Activated CD8-positive, alpha-beta memory T cell treated with anti-CD3 and anti-CD28 coated beads, Interleukin-2, amount 50 U/mL, for 48 hours (primary cell): ENCODE results near the gene PRR36.

Experiments
- DNase-seq: peaks from one replicate; pipeline ENCODE4 v3.0.0-alpha.2; 2020

The PRR36 gene

DNA sequence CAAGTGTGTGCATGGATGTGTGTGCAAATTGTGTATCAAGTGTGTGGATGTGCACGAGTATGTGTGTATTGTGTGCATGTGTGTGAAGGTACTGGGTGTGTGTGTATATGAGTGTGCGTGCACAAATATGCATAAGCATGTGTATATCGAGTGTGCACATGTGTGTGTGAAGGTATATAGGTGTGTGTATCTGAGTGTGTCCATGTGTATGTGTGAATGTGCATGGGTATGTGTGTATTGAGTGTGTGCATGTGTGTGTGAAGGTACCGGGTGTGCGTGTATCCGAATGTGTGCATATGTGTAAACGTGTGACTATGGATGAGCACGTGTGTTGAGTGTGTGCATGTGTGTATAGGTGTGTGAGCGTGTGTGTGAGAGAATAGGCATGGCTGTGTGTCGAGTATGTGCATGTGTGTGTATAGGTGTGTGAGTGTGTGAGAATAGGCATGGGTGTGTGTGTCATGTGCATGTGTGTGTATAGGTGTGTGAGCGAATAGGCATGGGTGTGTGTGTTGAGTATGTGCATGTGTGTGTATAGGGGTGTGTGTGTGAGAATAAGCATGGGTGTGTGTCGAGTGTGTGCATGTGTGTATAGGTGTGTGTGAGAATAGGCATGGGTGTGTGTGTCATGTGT lies 31.4 kb downstream of the PRR36 start:
- DNase-seq, result no peak

DNA sequence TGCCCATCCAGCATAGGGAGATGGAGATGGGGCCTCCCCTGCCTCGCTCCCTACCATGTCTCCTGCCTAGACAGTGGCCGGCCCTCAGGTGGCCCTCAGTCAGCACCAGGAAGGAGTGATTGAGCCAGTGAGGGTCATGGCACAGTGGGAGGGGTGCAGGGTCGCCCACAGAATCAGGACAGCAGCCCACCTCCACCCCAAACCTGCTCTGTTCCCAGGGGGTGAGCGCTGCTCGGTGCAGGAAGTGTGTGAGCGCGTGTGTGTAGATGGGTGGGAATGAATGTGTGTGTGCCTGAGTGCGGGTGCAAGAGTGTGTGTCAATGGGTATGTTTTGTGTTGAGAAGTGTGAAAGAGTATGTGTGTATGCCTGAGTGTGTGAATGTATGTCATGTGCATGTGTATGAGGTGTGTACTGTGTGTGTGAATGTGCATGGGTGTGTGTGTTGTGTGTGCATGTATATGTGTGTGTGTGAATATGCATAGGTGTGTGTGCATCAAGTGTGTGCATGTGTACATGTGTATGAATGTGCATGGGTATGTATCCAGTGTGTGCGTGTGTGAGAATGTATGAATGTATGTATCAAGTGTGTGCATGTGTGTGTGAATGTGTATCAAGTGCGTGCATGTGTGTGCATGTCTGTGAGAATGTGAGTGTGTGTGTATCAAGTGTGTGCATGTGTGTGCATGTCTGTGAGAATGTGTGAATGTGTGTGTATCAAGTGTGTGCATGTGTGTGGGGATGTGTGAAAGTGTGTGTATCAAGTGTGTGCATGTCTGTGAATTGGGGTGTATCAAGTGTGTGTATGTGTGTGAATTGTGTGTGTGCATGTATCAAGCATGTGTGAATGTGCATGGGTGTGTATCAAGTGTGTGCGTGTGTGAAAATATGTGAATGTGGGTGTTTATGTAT lies 32.2 kb downstream of the PRR36 start:
- no peak for DNase-seq

DNA sequence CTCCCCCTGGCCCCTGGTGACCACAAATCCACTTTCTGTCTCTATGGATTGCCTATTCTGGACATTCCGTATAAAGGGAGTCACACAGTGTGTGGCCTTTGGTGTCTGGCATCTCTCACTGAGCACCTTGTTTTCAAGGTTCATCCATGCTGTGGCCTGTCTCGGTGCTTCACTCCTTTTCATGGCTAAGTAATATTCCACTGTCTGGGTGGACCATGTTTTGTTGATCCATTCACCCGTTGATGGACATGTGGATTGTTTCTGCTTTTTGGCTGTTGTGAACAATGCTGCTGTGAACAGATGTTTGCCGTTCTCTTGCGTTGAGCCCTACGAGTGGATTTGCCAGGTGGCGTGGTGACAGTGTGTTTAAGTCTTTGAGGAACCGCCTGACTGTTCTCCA lies 33.6 kb downstream of the PRR36 start:
- DNase-seq, result no peak

DNA sequence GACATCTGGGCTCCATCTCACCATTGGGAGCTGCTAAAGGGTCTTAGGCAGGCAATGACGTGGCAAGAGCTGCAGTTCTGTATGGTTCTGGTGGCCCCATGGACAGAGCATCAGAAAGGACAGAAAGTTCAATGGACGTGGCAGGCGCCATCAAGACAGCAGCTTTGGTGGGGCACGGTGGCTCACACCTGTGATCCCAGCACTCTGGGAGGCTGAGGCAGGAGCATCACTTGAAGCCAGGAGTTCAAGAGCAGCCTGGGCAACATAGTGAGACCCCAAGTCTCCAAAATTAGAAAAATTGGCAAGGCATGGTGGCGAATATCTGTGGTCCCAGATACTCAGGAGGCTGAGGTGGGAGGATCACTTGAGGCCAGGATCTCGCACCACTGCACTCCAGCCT lies 34.7 kb downstream of the PRR36 start:
- DNase-seq, result no peak

DNA sequence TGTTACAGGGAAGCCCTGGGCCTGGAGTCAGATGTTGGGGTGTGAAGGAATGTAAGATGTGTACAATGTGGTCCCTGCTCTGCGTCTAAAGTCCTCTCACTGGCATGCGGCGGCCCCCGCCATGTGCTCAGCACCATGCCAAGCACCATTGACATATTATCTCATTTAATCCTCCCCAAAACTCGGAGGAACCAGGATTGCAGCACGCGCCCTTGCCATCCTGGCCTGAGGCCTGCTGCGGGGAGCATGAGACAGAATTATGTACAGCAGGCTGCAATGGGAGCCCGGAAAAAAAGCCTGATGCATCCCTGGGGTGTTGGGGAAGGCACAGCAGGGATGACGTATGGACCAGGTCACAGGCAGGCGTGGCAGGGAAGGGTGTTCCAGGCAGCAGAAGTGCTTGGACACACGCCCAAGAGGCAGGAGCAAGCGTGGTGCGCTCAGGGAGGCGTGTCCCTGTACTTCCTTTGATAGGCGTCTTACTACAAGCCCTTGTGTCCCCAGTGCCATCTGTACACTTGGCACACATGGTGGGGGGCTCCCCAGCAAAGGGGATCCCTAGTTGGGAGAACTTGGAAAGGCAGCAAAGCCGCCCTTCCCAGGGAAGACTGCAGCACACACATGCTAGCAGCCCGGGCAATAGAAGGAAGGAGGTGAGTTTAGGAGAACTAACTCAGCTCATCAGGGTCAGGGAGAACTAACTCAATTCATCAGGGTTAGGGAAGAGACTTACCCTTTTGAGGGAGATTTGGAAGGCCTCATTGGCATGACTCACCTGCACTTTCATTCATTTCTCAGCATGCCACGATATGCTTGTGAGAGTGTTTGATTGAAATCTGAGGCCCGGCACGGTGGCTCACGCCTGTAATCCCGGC lies 40.7 kb downstream of the PRR36 start:
- DNase-seq, result no peak

DNA sequence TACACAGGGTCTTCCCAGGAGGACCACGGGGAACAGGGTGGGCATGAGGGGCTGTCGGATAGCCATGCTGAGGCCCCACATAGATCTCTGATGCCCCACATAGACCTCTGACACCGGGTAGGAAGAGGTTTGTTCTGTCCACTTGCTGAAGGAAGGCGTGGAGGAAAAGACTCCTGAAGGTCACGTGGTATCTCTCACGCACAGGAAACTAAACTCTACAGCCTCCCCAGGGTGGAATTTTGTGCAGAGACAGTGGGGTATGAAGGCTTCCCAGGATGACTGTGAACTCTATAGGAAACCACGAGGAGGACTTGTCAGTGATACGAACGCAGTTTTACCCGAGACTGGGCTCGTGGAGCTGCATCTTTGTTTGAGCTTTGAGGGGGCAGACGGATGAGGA lies 41.4 kb downstream of the PRR36 start:
- no peak for DNase-seq

DNA sequence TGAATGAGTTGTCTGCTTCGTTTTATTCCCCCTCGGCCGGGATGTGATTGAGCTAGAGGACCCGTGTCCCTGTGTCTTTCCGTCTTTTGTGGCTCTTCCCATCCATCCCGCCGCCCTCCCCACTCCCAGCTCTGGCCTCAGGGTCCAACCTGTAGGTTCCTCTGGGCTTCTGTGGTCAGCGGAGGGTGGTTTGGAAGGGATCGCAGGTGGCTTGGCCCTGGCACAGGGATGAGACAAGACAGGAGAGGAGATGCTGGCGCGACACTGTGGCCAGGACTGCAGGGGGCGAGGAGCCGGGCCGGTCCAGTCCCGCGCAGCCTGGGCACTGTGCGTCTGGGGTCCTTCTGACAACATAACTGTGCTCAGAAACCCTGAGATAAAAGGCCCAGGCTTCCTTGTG lies 42.2 kb downstream of the PRR36 start:
- no peak for DNase-seq

DNA sequence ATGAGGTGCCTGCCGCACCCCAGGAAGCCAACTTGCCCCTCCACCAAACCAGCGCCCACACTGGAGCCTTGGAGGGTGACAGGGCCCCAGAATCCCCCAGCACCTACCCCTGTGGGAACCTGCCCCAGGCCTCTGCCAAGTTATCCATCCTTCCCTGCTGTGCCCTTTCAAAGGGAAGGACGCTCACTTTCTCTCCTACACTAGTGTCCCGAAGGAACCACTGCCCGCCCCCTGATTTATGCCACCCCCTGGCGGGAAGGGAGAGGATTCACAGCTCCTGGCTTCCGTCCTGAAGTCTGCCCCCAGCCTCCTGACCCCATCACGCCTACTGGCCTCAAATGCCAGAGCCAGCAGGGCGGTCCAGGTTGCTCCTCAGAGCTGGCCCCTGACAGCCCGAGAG lies 42.7 kb downstream of the PRR36 start:
- DNase-seq, result no peak

DNA sequence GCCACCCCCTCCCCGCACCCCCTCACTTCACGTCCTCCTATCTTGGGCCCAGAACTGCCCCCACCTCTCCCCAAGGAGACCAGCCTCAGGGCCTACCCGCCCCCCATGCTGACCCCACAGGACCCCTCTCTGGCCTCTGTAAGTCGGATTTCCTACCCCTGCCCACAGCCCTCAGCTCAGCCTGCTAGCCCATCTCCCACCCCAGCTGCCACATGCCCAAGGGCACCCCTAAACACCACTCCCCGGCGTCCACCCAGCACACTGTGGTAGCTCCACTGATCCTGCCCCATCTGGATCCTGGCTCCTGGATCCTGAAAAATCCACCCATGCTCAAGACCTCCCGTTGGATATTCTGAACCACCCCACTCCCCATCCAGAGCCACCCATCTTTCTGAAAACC lies 43.4 kb downstream of the PRR36 start:
- no peak for DNase-seq

DNA sequence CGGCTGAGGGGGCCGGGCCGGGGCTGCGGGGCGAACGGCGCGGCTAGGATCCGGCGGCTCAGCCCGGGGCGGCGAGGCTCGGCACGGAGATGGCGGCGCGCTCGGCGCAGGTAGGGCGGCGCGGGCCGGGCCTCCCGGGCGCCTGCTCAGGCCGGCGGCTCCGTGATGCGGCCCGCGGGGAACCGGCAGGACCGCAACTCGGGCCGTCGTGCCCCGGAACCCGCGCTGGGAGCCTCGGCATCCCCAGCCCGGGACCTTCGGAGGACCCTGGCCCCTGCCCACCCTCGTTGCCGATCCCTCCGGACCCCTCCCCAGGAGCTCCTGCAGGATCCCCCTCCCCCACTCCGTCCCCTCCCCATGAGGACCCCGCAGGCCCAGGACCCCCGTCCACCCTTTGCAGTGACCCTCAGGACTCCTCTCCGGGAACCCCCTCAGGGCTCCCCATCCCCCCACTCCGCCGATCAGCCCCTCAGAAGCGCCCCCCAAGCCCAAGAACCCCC lies 43.9 kb downstream of the PRR36 start:
- no peak for DNase-seq

DNA sequence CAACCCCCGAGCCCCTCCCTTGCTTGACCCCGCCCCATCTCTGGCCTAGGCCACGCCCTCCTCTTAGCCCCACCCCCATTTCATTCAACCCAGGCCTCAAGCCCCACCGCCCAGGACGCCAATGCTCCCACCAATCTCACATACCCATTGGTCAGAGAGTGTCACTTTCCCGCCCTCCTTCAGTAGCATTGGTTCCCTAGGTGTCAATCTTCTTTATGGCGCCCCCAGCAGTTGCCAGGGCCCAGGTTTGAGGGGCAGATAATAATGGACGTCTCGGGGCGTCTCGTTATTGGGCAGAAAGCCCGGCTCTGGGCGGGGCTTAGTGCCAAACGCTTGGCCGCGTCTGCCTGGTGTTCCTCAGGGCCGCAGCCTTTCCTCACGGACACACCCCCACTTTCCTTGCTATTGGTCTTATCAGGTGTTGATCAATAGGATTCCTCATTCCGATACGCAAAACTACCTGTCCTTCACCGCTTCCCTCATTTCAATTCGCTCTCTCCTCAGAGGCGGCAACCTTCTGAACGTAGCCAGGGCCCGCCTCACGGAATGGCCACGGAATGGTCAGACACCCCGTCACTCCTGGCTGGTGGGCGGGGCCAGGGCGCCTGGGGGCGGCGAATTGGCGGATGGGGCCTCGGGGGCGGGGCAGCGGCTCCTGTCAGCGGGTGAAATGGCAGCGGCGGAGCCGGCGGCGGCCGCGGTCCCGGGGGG lies 44.5 kb downstream of the PRR36 start, which contains the start of gene EVI5L:
Gene EVI5L, plus strand, starts transcription at position 658 of the 711 bp plus-strand sequence. CDS start 16,325 bp downstream, outside the sequence.
- DNase-seq, result peak; percentile 100

DNA sequence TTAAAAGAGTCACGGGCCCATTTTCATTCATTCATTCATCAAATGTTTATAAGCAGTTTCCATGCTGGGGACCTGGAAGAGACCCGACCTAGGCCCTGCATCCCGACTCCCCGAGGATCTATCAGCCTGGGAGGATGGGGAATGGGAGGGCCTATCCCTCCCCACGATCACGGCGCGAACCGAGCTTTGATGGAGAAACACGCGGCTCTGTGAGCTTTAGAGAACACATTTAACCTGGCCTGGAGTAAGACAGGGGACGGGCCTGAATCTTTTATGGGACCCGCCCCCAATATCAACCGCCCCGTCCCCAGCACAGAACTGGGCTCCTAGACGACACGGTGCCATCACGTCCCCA lies 45.0 kb downstream of the PRR36 start:
- no peak for DNase-seq

DNA sequence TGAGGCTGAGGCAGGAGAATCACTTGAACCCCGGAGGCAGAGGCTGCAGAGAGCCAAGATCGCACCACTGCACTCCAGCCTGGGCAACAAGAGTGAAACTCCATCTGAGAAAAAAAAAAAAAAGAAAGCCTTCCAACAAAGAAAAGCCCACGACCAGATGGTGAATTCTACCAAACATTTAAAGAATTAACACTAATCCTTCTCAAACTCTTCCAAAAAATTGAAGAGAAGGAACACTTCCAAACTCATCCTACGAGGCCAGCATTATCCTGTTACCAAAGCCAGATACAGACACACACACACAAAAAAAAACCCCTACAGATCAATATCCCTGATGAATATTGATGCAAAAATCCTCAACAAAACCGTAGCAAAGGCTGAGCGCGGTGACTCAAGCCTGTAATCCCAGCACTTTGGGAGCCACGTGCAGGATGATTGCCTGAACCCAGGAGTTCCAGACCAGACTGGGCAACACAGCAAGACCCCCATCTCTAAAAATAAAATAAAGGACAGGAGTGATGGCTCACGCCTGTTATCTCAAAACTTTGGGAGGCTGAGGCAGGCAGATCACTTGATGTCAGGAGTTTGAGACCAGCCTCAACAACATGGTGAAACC lies 50.4 kb downstream of the PRR36 start:
- DNase-seq, result no peak

DNA sequence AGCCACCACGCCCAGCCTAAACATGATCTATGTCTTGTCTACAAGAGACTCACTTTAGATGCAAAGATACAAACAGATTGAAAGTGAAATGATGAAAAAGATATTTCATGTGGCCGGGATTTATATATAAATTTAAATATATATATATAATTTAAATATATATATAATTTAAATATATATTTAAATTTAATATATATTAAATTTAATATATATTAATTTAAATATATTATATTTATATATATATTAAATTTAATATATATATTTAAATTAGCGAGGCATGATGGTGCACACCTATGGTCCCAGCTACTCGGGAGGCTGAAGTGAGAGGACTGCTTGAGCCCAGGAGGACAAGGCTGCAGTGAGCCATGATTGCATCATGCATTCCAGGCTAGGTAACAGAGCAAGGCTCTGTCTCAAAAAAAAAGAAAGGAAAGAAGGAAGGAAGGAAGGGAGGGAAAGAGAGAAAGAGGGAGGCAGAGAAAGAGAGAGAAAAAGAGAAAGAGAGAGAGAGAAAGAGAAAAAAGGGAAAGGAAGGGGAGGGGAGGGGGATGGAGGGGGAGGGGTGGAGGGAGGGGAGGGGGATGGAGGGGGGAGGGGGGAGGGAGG lies 51.2 kb downstream of the PRR36 start:
- DNase-seq, result no peak

DNA sequence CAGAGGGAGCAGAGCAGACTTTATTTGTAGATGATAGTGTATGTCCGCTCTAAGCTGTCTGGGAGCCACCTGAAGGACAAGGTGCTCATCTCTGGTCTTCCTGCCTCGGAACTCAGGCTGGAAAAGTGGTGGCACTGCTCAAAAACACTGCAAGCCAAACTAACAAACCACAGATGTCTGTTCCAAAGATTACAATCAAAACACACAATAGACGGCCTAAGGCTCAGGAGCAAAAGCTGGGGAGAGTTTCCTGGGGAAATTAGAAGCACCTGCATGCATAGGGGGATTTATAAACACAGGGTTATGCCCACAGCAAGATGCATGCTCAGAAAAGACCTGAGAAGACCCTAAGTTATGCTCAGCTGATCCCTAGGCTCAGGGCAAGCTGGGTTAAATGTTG lies 53.6 kb downstream of the PRR36 start:
- DNase-seq, result no peak

DNA sequence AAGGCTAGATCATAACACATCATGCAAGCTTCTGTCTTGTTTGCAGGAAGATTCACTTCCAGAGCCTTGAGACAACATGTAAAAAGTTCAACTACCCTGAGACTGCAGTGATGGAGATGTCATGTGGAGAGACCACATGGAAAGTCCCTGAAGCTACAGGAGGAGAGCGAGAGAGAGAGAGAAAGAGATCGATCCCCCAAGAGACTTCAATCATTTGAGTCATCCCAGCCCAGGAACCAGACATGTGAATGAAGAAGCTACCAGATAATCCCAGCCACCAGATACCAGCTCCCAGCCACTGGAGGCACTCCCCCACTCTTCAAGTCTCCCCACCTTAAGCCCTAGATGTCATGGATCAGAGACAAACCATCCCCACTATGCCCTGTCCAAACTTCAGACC lies 54.9 kb downstream of the PRR36 start:
- no peak for DNase-seq

DNA sequence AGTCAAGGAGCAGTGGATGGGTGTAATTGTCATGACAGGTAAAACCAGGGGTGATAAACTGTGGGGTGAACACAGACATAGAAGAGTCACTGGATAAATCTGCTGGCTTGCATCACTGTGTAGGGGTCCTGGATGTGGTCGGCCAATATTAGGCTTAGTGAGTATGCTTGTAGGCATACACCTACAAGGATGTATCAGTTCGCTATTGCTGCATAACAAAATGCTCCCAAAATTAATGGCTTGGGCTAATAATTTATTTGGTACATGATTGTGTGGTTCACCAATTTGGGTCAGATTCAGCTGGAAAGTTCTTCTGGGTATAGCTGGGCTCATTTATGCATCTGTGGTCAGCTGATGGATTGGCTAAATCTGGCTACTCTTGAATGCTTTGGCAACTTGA lies 55.4 kb downstream of the PRR36 start:
- DNase-seq, result no peak
